ENCODE data around the gene ARF3. TPM values are rescaled to one million over a fixed set of nuclear protein-coding genes. Genes with fewer than 3 reads are reported as not detected.

The ARF3 gene
- total and polyA plus RNA-seq, 2 donors (not counting 1 experiment from before 2014, with no cell fraction given) = 31.7 to 77.5 TPM

DNA sequence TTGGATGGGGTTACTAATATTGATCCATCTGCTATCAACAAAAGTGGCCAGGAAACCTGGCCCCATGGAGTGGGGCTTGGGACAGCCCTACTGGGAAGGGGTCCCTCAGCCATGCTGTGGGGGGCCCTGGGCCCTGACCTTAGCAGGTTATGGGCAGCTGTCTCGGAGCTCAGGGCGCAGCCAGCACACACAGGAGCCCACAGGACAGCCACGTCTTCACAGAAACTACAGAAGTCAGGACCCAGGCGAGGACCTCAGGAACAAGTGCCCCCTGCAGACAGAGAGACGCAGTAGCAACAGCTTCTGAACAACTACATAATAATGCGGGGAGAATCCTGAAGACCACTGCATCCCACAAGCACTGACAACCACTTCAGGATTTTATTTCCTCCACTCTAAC, 20.1 kb downstream of the ARF3 start:
- WGBS (ENCODE audit: insufficient coverage) = 92% methylated on average over 3 of the region's 6 CpGs
- peaks cover 16 to 34% of the 10 kb centered on the region in 2 donors for H3K4me1 ChIP-seq (ENCODE audit: control insufficient read depth in 2 of 2, insufficient read depth in 2 of 2, low read length in 2 of 2)
- Mint-ChIP-seq H3K4me3 (no peak overlapping the region), H3K27me3 (no peaks in the 10 kb centered on the region), H3K9me3 (ENCODE audit: insufficient read depth) (no peaks in the 10 kb centered on the region), H3K27ac (no peak overlapping the region), H3K4me1 (peaks cover 37% of the 10 kb centered on the region)
- CTCF ChIA-PET = interaction anchor here (1.3 to 8.5 kb wide), 4 partner anchors 14 to 85 kb away, joined by 3 to 104 read pairs (median 42); partner anchors contain the start of genes DDX23 and FKBP11
- POLR2A ChIA-PET = no interaction called here
- no peak overlapping the region for H2AFZ ChIP-seq (ENCODE audit: insufficient read depth, low read depth, low read length, poor library complexity, severe bottlenecking)
- H3K27me3 ChIP-seq (replicated peaks in 1 of 4; ENCODE audit: control extremely low read depth in 1 of 4, control insufficient read depth in 3 of 4, insufficient read depth in 4 of 4, low read length in 3 of 4) = no peaks in the 10 kb centered on the region
- ATAC-seq (ENCODE audit: low read depth) (no peak), DNase-seq (no peak)
- no peak overlapping the region for H3K27ac ChIP-seq (ENCODE audit: low read length in 2 of 2)
- intact Hi-C loops (cut with micrococcal nuclease) = loop anchor here (2.0 to 5.0 kb wide), 2 partner anchors 20 to 35 kb away; partner anchors contain the start of gene ARF3
- H4K20me1 ChIP-seq (ENCODE audit: control insufficient read depth, insufficient read depth, low read length, poor library complexity, severe bottlenecking) = peaks cover 7% of the 10 kb centered on the region
- peaks cover 16 to 49% of the 10 kb centered on the region in 2 experiments for H3K36me3 ChIP-seq (replicated peaks in 1 of 2; ENCODE audit: control extremely low read depth in 1 of 2, control insufficient read depth in 1 of 2, extremely low read depth in 1 of 2, insufficient read depth in 2 of 2, low read length in 1 of 2)
- no peak overlapping the region for H3K9ac ChIP-seq (ENCODE audit: low read length)
- no peak overlapping the region for H3K4me3 ChIP-seq (ENCODE audit: control extremely low read depth in 1 of 5, extremely low read depth in 1 of 5, insufficient read depth in 1 of 5, low read depth in 2 of 5, low read length in 4 of 5)
- H3K79me2 ChIP-seq (ENCODE audit: control insufficient read depth, insufficient read depth, low read length) = peaks cover 11% of the 10 kb centered on the region
- no peaks in the 10 kb centered on the region for H3K9me3 ChIP-seq (ENCODE audit: control extremely low read depth in 1 of 3, control insufficient read depth in 2 of 3, insufficient read depth in 1 of 3, low read length in 2 of 3)
- no peak overlapping the region for H3K4me2 ChIP-seq (replicated peaks; ENCODE audit: low read depth, low read length, poor library complexity, severe bottlenecking)
- TF ChIP-seq EZH2 (IDR thresholded peaks at IDR 0.05; ENCODE audit: borderline replicate concordance, insufficient read depth, low read depth, low read length, poor library complexity, severe bottlenecking) = no peak
- TF ChIP-seq, protein P1, sequence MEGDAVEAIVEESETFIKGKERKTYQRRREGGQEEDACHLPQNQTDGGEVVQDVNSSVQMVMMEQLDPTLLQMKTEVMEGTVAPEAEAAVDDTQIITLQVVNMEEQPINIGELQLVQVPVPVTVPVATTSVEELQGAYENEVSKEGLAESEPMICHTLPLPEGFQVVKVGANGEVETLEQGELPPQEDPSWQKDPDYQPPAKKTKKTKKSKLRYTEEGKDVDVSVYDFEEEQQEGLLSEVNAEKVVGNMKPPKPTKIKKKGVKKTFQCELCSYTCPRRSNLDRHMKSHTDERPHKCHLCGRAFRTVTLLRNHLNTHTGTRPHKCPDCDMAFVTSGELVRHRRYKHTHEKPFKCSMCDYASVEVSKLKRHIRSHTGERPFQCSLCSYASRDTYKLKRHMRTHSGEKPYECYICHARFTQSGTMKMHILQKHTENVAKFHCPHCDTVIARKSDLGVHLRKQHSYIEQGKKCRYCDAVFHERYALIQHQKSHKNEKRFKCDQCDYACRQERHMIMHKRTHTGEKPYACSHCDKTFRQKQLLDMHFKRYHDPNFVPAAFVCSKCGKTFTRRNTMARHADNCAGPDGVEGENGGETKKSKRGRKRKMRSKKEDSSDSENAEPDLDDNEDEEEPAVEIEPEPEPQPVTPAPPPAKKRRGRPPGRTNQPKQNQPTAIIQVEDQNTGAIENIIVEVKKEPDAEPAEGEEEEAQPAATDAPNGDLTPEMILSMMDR (IDR thresholded peaks at IDR 0.05) = no peak

DNA sequence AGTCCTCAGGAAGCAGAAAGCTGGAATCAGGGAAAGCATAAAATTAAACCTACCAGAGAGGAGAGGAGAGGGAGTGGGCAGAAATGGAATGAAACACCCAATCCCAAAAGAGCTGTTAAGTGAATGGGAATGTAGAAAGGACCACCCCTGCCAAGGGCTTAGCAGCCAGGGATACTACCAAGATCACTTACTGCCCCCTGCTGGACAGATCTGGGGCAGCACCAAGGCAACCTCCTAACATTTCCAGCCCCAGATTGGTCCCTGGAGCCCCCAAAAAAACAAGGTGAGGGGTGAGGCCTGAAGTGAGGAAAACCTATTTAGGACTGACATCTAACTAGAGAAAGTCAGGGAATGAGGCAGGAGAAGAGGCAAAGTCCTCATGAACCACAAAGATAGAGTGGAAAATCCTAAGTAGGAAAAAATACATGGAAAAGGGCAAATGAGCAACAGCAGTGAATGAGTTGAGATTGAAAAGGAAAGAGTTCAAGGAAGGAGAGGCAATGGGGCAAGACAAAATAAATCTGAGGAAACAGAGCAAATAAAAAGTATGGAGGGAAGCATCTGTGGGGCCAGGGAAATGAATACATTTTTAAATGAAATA, 20.8 kb downstream of the ARF3 start:
- no peak overlapping the region for H3K4me3 ChIP-seq (ENCODE audit: control extremely low read depth in 1 of 5, extremely low read depth in 1 of 5, insufficient read depth in 1 of 5, low read depth in 2 of 5, low read length in 4 of 5)
- H2AFZ ChIP-seq (ENCODE audit: insufficient read depth, low read depth, low read length, poor library complexity, severe bottlenecking) = no peak overlapping the region
- Mint-ChIP-seq H3K27ac (peak overlapping the region; percentile 4), H3K4me1 (peaks cover 37% of the 10 kb centered on the region), H3K4me3 (no peak overlapping the region), H3K27me3 (no peaks in the 10 kb centered on the region), H3K9me3 (ENCODE audit: insufficient read depth) (no peaks in the 10 kb centered on the region)
- no peak overlapping the region for H3K4me2 ChIP-seq (replicated peaks; ENCODE audit: low read depth, low read length, poor library complexity, severe bottlenecking)
- TF ChIP-seq EZH2 (IDR thresholded peaks at IDR 0.05; ENCODE audit: borderline replicate concordance, insufficient read depth, low read depth, low read length, poor library complexity, severe bottlenecking) = no peak
- TF ChIP-seq, protein P1 (IDR thresholded peaks at IDR 0.05) = peak; percentile 97
- no peaks in the 10 kb centered on the region for H3K27me3 ChIP-seq (replicated peaks in 1 of 4; ENCODE audit: control extremely low read depth in 1 of 4, control insufficient read depth in 3 of 4, insufficient read depth in 4 of 4, low read length in 3 of 4)
- intact Hi-C loops (cut with micrococcal nuclease) = loop anchor here (1.0 to 5.0 kb wide), 4 partner anchors 12 to 83 kb away; partner anchors contain the start of gene ARF3
- no peak overlapping the region for H3K27ac ChIP-seq (ENCODE audit: low read length in 2 of 2)
- peaks cover 7% of the 10 kb centered on the region for H4K20me1 ChIP-seq (ENCODE audit: control insufficient read depth, insufficient read depth, low read length, poor library complexity, severe bottlenecking)
- CTCF ChIA-PET = interaction anchor here (0.7 to 8.5 kb wide), 16 partner anchors 8 to 84 kb away, joined by 3 to 104 read pairs (median 4); partner anchors contain the start of genes ARF3, DDX23, FKBP11 and WNT1
- peak; percentile 57 for ATAC-seq (ENCODE audit: low read depth)
- no peak overlapping the region for H3K9ac ChIP-seq (ENCODE audit: low read length)
- POLR2A ChIA-PET = interaction anchor here (0.8 to 1.1 kb wide), 2 partner anchors 11 to 48 kb away, joined by 3 to 5 read pairs; partner anchors contain the start of gene FKBP11
- H3K36me3 ChIP-seq (replicated peaks in 1 of 2; ENCODE audit: control extremely low read depth in 1 of 2, control insufficient read depth in 1 of 2, extremely low read depth in 1 of 2, insufficient read depth in 2 of 2, low read length in 1 of 2) = peaks cover 16 to 52% of the 10 kb centered on the region in 2 experiments
- no peaks in the 10 kb centered on the region for H3K9me3 ChIP-seq (ENCODE audit: control extremely low read depth in 1 of 3, control insufficient read depth in 2 of 3, insufficient read depth in 1 of 3, low read length in 2 of 3)
- peaks cover 10% of the 10 kb centered on the region for H3K79me2 ChIP-seq (ENCODE audit: control insufficient read depth, insufficient read depth, low read length)
- DNase-seq = peak; percentile 81
- peaks cover 16 to 34% of the 10 kb centered on the region in 2 donors for H3K4me1 ChIP-seq (ENCODE audit: control insufficient read depth in 2 of 2, insufficient read depth in 2 of 2, low read length in 2 of 2)
